Measurements from ENCODE around the gene GSTM1. TPM values are rescaled to one million over a fixed set of nuclear protein-coding genes. Genes with fewer than 3 reads are reported as not detected.
A peak's percentile ranks its signal among the peaks of the same experiment; 100 is the strongest.

Gene GSTM1
- total RNA-seq, 4 donors from 2014 or later = 93.7 TPM; not detected in 3

GRCh38 chr1:109739738-109740614 lies 52.4 kb downstream of the GSTM1 start:
- H3K27me3 ChIP-seq = no peaks in the 10 kb centered on the region
- no peaks in the 10 kb centered on the region for H3K4me1 ChIP-seq
- peak; percentile 72 to 90 (median 87) for DNase-seq
- H3K27ac ChIP-seq = peak overlapping the region; percentile 58 to 71 (median 68)
- no peaks in the 10 kb centered on the region for H3K9me3 ChIP-seq
- peaks cover 0 to 8% (median 0%) of the 10 kb centered on the region in 3 donors for H3K36me3 ChIP-seq
- H3K4me3 ChIP-seq = peak overlapping the region; percentile 54 to 68 (median 58)
- TF ChIP-seq CTCF (IDR thresholded peaks at IDR 0.05) = no peak
- TF ChIP-seq POLR2A (IDR thresholded peaks at IDR 0.05) = peak; percentile 80 to 93

- H3K9me3 ChIP-seq = no peaks in the 10 kb centered on the region
- H3K4me1 ChIP-seq = no peaks in the 10 kb centered on the region
- H3K27me3 ChIP-seq = no peaks in the 10 kb centered on the region
- DNase-seq = no peak
- TF ChIP-seq POLR2A (IDR thresholded peaks at IDR 0.05) = no peak
- no peak for TF ChIP-seq CTCF (IDR thresholded peaks at IDR 0.05)
- H3K27ac ChIP-seq = peak within 1 kb of the TSS; percentile 58 to 71 (median 68)
- H3K36me3 ChIP-seq = peaks cover 0 to 8% (median 0%) of the 10 kb centered on the region in 3 donors
- H3K4me3 ChIP-seq = peak within 1 kb of the TSS; percentile 54 to 68 (median 58)
These were observed 53.2 kb downstream of the GSTM1 start, which contains the start of gene GSTM3 for GRCh38 chr1:109740615-109741373. Gene GSTM3, minus strand, starts transcription at chr1:109741038. Its CDS starts 751 bp downstream, at chr1:109740287.

Other genes with a start within 250 kb of the GSTM1 start
- gene SYPL2, start 221.3 kb upstream of the GSTM1 start, total RNA-seq = under 1 TPM in 1 of 4 donors, not detected in 3; 0.67 TPM
- 10 to 100 TPM in 1 of 4 donors, 1 to 10 TPM in 3; 2.3 to 12.7 (median 7.3) TPM for gene ATXN7L2, start 203.9 kb upstream of the GSTM1 start, total RNA-seq
- 10 to 100 TPM in 3 of 4 donors, 1 to 10 TPM in 1; 1.7 to 24.0 (median 20.9) TPM for gene CYB561D1, start 193.7 kb upstream of the GSTM1 start, total RNA-seq
- gene AMIGO1, start 178.1 kb upstream of the GSTM1 start, total RNA-seq = 1 to 10 TPM; 2.5 to 7.4 (median 5.0) TPM
- gene GPR61, start 147.9 kb upstream of the GSTM1 start, total RNA-seq = under 1 TPM in 1 of 4 donors, not detected in 3; 0.40 TPM
- 1 to 10 TPM; 4.1 to 6.8 (median 5.8) TPM for gene GNAI3, start 139.2 kb upstream of the GSTM1 start, total RNA-seq
- not detected for gene GNAT2, start 68.2 kb upstream of the GSTM1 start, total RNA-seq
- 100 to 1,000 TPM in 3 of 4 donors, 10 to 100 TPM in 1; 48.3 to 158 (median 110) TPM for gene AMPD2, start 68.0 kb upstream of the GSTM1 start, total RNA-seq
- gene GSTM4, start 31.7 kb upstream of the GSTM1 start, total RNA-seq = 100 to 1,000 TPM in 3 of 4 donors, 10 to 100 TPM in 1; 76.7 to 276 (median 228) TPM
- gene GSTM2, start 19.8 kb upstream of the GSTM1 start, total RNA-seq = 100 to 1,000 TPM in 2 of 4 donors, 10 to 100 TPM in 2; 38.5 to 242 (median 116) TPM
- gene GSTM5, start 24.4 kb downstream of the GSTM1 start, total RNA-seq = 1 to 10 TPM in 2 of 4 donors, under 1 TPM in 1, not detected in 1; 0.85 to 5.0 (median 2.0) TPM
- 10 to 100 TPM; 16.3 to 72.6 (median 32.4) TPM for gene GSTM3, start 53.2 kb downstream of the GSTM1 start, total RNA-seq
- 100 to 1,000 TPM; 263 to 745 (median 649) TPM for gene EPS8L3, start 76.1 kb downstream of the GSTM1 start, total RNA-seq
- 10 to 100 TPM in 3 of 4 donors, 1 to 10 TPM in 1; 8.9 to 49.5 (median 26.6) TPM for gene CSF1, start 223.0 kb downstream of the GSTM1 start, total RNA-seq

Measured in Peyer's patch (tissue), 4 donors.